HG03175 (cell line): ENCODE results near the gene EXOC4.
"Not testable (repeated sequence)": the region's sequence is repeated elsewhere in the genome, so short reads cannot be mapped to it uniquely, and the experiment has no call there.

Experiments used
- ATAC-seq: cut with Tn5 transposase; IDR thresholded peaks from one replicate; pipeline ENCODE4 v1.9.1; 2021; ENCODE audit warnings: mild to moderate bottlenecking, moderate library complexity; ENCODE audit not compliant: unreplicated experiment

Gene EXOC4

DNA sequence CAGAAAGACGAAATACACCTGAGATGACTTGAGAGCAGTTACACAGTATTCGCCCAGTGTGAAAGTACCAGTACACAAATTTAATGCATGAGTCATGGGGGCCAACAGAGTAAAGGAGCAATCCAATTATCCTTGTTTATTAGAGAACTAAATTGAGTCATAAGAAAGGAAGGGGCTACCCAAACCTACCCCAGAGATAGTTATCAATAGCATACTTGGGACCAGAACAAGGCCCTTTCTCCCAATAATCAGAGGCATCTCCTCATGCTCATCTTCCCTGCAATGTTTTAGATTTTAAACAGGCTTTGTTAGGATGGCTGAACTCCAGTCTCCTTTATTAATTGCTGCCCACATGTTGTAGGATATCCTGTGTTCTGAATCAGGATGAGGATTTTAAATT lies 634.6 kb downstream of the EXOC4 start:
- ATAC-seq = no peak

DNA sequence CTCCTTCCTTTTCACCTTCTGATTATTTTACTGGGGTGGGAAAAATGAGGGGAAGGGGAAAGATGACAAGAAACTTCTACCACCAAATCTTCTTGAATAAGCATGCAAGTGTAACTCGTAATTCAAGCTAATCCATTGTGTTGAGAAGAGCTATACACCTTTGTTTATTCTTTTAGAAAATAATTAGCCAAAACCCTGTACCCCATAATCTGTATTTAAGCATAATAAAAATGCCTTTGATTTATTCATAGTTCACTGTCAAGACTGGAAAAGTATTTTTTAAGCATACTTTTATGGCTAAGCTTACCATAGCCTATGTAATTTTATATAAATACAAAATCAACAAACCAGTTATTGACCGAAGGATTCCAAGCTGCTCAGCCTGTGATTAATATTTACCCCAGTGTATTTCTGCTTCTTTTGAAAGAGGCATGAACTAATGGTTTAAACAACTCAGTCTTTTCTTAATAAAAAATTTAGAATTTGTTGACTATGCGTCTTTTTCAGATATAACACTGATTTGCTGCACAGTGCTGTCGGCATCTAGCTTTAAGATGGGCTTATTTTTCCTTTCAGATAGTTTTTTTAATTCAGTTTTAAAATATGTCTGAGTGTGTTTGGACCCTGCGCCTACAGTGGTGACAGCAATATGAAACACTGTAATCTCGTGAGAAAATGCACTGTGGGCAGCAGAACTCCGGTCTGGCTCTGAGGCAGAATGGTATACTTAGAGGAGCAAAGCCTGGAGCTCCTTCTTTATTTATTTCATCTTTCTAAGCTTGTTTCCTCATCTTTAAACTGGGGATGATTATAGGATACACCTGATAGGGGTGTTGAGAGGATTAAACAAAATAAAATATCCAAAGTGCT lies 635.4 kb downstream of the EXOC4 start:
- no peak for ATAC-seq

DNA sequence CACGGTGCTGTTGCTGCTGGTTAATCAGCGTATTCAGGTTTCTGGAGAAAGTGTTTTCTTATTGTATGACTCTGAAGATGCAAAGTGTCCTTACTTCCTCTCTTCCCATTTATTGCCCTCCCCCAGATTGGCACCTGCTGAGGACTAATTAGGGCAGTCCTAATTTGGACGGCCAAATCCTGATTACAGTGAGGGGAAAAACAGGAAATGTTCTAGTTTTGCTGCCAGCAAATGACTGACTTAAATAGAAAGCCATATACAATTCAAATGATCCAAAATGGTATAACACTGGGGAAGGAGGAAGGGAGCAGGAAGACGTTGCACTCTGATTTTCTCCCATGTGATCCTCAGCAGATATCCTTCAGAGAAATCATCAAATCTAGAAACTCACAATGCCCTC lies 651.9 kb downstream of the EXOC4 start:
- ATAC-seq = no peak

DNA sequence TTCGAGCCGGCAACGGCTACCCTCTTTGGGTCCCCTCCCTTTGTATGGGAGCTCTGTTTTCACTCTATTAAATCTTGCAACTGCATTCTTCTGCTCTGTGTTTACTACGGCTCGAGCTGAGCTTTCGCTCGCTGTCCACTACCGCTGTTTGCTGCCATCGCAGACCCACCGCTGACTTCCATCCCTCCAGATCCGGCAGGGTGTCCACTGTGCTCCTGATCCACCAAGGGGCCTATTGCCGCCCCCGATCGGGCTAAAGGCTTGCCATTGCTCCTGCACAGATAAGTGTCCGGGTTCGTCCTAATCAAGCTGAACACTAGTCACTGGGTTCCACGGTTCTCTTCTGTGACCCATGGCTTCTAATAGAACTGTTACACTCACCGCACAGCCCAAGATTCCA lies 653.7 kb downstream of the EXOC4 start:
- ATAC-seq = not testable (repeated sequence)

DNA sequence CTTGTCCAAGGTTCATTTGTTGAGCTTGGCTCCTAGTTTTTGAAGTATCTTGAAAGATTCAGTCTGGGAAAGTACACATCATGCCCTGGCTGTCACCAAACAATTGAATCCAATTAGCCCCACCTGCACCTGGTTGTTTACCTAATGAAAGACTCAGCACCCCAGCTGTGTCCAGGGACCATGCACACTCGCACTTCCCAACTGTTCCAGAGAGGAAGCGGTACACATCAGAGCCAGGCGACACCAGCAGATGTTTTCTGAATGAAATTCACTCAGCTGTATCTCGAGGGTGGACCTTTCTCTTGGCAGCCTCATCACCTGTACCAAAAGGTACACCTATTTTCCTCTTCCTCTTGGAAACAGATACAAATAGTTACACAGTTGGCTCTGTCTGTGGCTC lies 657.9 kb downstream of the EXOC4 start:
- no peak for ATAC-seq

DNA sequence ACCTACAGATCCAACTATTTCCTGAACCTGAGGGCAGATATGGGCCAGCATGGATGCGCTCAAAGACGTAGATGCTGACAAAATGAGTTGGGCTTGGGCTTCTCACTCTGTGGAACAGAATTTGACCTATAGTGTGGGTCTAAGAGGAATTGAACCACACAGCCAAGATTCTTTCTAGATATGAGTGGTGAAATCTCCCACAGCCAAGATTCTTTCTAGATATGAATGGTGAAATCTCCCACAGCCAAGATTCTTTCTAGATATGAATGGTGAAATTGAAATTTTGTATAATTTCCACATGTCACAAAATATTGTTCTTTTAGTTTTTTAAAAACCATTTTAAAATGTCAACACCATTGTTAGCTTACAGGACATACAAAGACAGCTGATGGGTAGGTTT lies 658.8 kb downstream of the EXOC4 start:
- ATAC-seq = no peak

DNA sequence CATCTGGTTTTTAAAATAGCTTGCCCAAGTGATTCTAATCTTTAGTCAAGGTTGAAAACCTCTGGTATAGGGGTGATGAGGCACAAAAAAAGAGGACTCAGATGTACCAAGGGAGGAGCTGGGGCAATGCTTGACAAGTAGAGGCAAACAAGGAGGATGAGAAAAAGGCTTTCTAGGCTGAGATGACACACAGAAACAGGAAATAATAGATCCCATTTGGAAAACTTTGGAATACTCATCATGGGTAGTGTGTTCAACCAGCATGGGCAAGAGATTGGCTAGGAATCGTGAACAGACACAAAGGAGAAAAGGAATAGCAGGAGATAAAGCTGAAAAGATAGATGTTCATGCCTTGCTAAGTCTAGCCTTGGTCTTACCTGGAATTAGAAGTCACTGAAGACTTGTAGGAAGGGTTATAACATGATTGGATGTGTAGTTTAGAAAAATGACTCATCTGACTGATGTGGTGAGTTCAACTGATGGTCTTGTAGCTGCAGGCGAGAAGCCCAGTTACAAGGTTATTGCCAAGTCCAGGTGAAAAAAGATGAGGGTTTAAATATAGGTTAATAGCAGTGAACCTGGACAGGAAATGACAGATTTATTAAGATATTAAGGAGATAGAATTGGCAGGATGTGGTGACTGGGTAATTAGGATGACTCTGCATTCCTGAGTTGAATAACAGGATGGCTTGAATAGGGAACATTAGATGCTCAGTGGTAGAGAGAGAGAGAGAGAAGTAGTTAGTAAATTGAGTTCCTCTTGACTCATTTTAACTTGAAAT lies 660.2 kb downstream of the EXOC4 start:
- ATAC-seq = no peak

DNA sequence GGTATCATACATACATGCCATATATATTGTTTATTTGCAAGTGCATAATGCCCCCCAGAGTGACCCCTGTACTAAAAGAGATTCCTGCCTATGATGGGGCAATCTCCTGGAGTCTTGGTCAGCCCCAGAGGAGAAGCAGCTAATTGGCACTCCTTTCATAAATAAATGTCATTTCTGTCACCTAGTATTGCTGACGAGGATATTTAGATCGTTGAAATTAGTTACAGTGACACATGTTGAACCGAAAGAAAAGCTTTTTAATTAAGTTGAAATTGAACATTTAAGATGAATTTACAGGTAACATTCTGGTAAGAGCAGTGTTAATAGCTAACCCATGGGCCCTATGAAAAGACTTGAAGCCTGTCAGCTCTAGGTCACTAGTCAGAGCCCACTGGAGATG lies 663.7 kb downstream of the EXOC4 start:
- no peak for ATAC-seq

DNA sequence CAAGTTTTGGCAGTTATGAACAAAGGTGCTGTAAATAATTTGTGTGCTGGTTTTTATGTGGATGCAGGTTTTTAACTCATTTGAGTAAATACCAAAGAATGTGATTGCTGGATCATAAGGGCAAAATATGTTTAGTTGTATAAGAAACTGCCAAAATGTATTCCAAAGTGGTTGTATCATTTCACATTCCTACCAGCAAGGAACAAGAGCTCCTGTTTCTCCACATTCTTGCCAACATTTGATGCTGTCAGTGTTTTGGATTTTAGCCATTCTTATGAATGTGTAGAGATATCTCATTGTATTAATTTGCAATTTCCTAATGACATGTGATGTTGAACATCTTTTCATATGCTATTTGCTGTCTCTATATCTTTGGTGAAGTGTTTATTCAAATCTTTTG lies 666.9 kb downstream of the EXOC4 start:
- ATAC-seq = no peak

DNA sequence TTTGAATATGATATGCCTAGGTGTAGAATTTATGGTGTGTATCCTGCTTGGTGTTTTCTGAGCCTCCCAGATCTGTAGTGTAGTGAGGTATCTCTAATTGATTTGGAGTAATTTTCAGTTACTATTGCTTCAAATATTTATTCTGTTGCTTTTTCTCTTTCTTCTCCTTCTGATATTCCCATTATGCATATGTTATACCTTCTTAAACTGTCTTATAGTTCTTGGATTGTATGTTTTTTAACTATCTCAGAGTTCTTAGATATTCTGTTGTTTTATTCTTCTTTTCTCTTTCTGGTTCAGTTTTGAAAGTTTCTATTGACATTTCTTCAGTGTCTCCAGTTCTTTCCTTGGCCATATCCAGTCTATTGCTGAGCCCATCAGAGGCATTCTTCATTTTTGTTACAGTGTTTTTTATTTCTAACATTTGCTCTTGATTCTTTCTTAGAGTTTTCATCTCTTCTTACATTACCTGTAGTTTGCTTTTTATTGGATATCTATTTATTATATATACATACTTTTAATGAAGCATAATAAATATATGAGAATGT lies 668.8 kb downstream of the EXOC4 start:
- no peak for ATAC-seq

DNA sequence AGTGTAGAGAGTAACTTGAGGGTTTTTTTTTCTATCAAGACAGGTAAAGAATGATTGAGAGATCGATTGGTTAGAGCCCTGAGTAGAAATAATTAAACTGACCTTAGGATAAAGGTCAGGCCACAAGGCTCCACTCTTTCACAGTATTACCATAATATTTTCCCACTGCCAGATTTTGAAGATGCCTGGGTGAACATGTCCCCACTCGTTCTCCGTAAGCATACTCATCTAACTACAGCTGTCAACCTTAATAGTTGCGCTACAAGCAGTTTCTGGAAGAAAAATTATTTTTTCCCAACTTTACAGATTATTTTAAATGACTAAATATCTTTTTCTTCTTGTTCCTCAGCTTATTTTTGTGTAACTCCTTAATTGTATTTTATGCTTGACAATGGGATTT lies 671.1 kb downstream of the EXOC4 start:
- ATAC-seq = no peak

DNA sequence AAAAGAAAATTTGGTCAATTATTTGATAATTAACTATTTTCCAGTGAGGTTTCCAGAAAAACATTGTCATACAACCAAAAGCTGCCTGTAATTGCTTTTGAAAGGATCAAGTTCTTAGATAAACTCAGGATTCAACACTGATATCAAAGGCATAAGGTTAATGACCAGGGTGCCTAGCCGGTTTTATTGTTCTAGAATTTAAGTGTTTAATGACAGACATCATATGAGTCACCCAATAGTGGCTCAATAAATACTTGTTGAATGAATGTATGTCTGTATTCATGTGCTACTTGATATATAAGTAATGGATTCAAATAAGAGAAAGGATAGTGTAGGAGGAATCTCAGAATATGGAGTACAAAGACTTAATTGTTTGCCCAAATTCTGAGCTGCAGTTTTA lies 678.2 kb downstream of the EXOC4 start:
- ATAC-seq = no peak

DNA sequence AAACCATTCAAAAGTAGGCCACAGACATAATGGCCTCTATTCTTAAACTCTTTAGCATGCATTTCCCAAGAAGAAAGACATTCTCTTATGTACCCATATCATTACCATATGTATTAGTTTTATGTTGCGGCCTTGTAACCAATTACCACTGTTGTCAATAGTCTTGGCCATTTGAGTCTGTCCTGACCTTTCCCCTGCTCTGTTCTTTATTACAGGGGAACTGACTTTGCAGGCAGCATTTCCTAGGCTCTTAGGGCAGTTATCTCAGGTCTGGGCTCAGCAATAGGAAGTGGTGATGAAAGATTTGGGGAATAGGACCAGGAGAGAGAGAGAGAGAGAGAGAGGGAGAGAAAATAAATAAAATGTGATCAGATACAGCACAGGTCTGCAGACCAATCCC lies 679.7 kb downstream of the EXOC4 start:
- ATAC-seq = no peak

DNA sequence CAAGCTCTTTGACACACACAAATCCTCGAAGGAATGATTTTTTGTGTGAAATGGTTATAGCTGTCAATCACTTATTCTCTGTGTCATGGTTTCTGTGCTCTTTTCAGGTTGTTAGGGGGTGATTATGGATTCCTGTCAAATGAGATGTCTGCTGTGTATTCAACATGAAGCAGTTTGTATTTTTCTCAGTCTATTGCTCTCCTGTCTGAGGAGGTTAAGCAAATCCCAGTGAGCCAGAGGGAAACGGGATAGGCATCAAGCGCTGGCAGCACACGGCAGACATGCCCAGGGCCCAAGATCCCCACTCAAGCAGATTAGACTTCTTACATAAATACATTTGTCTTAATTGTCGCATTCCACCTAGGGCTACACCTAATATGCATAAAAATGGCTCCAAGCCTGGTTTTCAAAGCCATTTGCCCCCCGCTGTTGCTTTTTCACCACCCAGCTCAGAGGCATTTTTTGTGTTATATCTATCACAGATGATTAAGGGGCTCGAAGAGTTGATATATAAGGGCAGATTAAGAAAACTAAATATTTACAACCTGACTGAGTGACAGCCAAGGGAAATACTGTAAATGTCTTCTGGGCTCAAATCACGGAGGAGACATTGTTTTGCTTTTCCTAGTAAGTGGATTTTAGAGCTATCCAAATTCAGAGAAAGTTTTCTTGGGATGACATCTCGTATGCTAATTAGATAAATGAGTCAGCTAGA lies 681.5 kb downstream of the EXOC4 start:
- ATAC-seq = no peak

DNA sequence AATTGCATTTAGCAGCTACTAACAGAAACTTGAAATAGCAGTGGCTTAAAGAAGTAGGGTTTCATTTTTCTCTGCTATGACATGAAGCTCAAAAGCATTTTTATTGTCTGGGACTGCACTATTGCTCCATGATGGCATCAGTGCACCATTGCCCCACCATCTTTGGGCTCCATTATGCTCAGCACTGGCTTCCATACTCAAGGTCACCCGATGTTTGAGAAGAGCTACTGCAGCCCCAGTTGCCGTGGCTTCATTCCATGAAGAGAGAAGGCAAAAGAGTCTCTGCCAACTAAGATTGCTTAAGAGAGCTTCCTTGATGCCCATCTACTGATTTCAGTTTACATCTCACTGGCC lies 682.1 kb downstream of the EXOC4 start:
- ATAC-seq = no peak

DNA sequence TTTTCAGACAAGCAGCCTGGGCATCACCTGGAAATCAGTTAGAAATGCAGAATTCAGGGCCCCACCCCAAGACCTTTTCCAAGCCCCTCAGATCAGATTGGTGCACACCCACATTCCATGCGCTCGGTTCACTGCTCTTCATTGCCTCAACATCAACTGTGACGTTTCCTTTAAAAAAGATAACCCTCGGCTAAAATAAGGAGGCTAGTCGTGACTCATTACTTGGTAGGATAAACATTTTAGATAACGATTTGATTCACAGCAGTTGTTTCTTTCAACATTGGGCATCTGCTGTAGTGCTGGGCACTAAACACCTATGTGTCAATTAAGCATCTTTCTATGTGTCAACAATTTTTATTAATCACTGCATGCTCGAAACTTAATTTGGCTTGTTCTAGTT lies 683.2 kb downstream of the EXOC4 start:
- no peak for ATAC-seq

DNA sequence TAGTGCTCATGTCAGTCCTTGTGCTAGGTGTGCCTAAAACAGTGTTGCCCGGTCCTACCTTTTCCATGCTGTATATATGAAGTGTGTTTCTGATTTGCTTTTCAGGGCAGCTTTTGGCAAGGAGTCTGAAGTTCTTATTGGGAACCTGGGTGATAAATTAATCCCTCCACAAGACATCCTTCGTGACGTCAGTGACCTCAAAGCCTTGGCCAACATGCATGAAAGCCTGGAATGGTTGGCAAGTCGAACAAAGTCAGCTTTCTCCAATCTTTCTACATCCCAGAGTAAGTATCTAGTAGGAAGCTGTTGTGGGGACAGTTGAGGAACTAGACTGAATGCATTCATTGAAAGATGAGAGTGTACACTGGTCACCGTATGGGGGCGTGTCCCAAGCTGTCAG lies 684.9 kb downstream of the EXOC4 start:
- no peak for ATAC-seq

DNA sequence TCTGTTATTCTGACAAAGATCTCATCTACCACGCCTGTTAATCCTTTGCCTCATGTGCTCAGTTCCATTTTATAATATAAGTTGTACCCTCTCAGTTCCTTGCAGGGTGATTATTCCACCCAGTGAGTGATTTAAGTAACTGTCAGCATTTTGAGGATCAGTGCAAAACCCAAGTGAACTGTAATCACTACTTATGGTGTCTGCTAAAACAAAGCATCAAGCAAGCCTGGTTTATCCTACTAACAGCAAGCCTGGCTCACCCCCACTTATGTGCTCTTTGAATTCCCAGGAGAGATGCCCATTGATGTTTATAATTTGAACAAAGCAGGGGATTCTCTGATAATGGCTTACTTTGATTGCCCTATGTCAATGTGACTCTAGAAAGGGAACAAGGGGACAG lies 687.5 kb downstream of the EXOC4 start:
- ATAC-seq = no peak

DNA sequence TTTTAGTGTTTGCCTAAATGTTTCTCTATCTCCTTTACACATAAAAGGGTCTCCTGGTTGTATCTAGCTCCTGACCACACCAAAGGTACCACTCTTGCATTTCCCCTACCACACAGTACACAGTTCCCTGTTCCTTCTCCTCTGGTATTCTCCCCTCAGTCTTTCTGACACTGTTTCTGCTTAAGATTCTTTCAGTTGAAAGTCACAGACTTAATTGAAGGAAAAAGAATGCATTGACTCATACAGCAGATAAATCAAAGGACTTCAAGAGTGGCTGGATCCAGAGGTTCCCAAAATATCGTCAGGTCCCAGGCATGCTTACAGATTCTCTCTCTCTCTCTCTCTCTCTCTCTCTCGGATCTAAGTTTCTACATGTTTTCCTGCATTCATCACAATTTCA lies 688.6 kb downstream of the EXOC4 start:
- no peak for ATAC-seq

DNA sequence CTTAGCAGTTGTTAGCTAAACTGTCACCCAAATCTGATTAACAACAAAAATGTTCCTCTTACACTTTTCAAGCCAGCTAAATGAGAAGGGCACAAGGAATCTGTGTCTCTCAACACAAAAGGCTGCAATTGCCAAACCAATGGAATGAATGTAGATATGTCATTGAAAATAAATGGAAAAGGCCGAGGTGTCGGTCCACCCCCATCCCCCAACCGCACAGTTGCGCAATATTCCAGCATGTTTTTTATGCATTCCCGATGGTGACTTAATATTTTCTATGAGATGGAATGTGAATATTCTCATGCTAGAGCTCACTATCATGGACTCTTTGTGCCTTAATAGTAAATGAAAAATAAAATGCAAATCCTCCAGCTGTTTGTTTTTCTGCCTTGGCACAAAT lies 692.6 kb downstream of the EXOC4 start:
- no peak for ATAC-seq

DNA sequence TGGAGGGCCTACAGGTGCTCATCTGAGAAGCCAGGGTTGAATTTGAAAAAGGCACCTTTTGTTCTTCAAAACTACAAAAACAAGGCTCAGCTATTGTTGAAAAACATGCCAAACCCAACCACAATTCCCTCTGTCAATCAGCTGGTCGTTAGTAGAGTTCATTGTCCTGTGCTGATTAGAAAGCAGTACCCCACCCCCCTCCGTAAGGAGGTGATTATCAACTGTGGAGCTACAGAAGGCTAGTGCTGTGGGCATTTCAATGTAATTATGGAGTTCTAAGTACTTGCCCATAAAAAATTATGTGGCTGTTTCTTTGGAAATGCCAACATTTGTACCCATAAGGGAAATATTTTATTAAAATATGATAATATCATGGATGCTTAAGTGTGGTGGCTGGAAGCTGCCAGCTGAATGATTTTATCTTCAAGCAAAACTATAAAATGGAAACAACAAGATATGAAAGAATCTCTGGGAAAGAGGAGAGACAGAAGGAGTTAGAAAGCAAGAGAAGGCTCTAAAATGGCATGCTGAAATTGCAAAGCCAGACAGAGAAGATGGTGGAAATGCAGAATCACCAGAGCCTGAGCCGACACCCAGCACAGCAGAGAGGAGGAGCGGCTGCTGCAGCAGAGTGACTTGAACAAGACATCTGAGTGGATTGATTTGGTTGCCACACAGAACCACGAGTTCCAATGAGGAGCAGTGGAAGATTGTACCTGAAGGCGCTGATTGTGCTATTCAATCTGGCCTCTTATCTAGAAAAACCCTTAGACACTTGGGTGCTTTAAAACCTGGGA lies 694.8 kb downstream of the EXOC4 start:
- no peak for ATAC-seq
